ENCODE data around the gene HTRA1. TPM values are rescaled to one million over a fixed set of nuclear protein-coding genes. Genes with fewer than 3 reads are reported as not detected.
A peak's percentile ranks its signal among the peaks of the same experiment; 100 is the strongest.

Gene HTRA1
- total RNA-seq, 3 donors from 2014 or later, result 116 to 347 (median 152) TPM

GRCh38 chr10:122484276-122485060, 23.1 kb downstream of the HTRA1 start:
- Histone ChIP-seq H3K4me3 (no peak overlapping the region), H3K27me3 (no peaks in the 10 kb centered on the region), H3K4me1 (no peaks in the 10 kb centered on the region), H3K27ac (peak overlapping the region in 1 of 2 donors; percentile 43), H3K36me3 (no peaks in the 10 kb centered on the region), H3K9me3 (no peaks in the 10 kb centered on the region)
- no peak for DNase-seq (ENCODE audit: low spot score in 2 of 2)
- TF ChIP-seq POLR2A (IDR thresholded peaks at IDR 0.05) (no peak), POLR2AphosphoS5 (IDR thresholded peaks at IDR 0.05) (no peak), CTCF (IDR thresholded peaks at IDR 0.05) (no peak)
- intact Hi-C loops (cut with DNase I; ENCODE audit: low total_unique reads), result no loop called here

GRCh38 chr10:122485670-122486069, 24.3 kb downstream of the HTRA1 start:
- intact Hi-C loops (cut with DNase I; ENCODE audit: low total_unique reads), result no loop called here
- no peaks in the 10 kb centered on the region for H3K4me1 ChIP-seq
- peak overlapping the region in 1 of 3 donors; percentile 8 for H3K4me3 ChIP-seq
- H3K9me3 ChIP-seq, result no peaks in the 10 kb centered on the region
- no peaks in the 10 kb centered on the region for H3K27me3 ChIP-seq
- peak overlapping the region; percentile 29 to 74 for H3K27ac ChIP-seq
- DNase-seq (ENCODE audit: low spot score in 2 of 2), result no peak
- no peaks in the 10 kb centered on the region for H3K36me3 ChIP-seq
- TF ChIP-seq CTCF (IDR thresholded peaks at IDR 0.05) (no peak), POLR2AphosphoS5 (IDR thresholded peaks at IDR 0.05) (peak in 1 of 3 donors; percentile 60), POLR2A (IDR thresholded peaks at IDR 0.05) (no peak)

GRCh38 chr10:122486406-122487080, 25.2 kb downstream of the HTRA1 start:
- no peak for DNase-seq (ENCODE audit: low spot score in 2 of 2)
- Histone ChIP-seq H3K9me3 (no peaks in the 10 kb centered on the region), H3K27me3 (no peaks in the 10 kb centered on the region), H3K27ac (no peak overlapping the region), H3K36me3 (no peaks in the 10 kb centered on the region), H3K4me1 (no peaks in the 10 kb centered on the region), H3K4me3 (no peak overlapping the region)
- TF ChIP-seq POLR2A (IDR thresholded peaks at IDR 0.05), result no peak
- TF ChIP-seq CTCF (IDR thresholded peaks at IDR 0.05), result no peak
- intact Hi-C loops (cut with DNase I; ENCODE audit: low total_unique reads), result no loop called here

GRCh38 chr10:122487174-122487765, 25.9 kb downstream of the HTRA1 start:
- no peaks in the 10 kb centered on the region for H3K4me1 ChIP-seq
- no peaks in the 10 kb centered on the region for H3K9me3 ChIP-seq
- H3K27ac ChIP-seq, result no peak overlapping the region
- no peak overlapping the region for H3K4me3 ChIP-seq
- H3K36me3 ChIP-seq, result no peaks in the 10 kb centered on the region
- no peaks in the 10 kb centered on the region for H3K27me3 ChIP-seq
- DNase-seq (ENCODE audit: low spot score in 2 of 2), result no peak
- TF ChIP-seq POLR2AphosphoS5 (IDR thresholded peaks at IDR 0.05), result no peak
- no peak for TF ChIP-seq POLR2A (IDR thresholded peaks at IDR 0.05)
- no peak for TF ChIP-seq CTCF (IDR thresholded peaks at IDR 0.05)
- intact Hi-C loops (cut with DNase I; ENCODE audit: low total_unique reads), result no loop called here

GRCh38 chr10:122490268-122490667, 28.9 kb downstream of the HTRA1 start:
- no peaks in the 10 kb centered on the region for H3K9me3 ChIP-seq
- intact Hi-C loops (cut with DNase I; ENCODE audit: low total_unique reads), result no loop called here
- TF ChIP-seq CTCF (IDR thresholded peaks at IDR 0.05) (no peak), POLR2A (IDR thresholded peaks at IDR 0.05) (no peak), POLR2AphosphoS5 (IDR thresholded peaks at IDR 0.05) (no peak)
- H3K4me1 ChIP-seq, result peaks cover 6 to 13% of the 10 kb centered on the region in 2 donors
- no peak for DNase-seq (ENCODE audit: low spot score in 2 of 2)
- H3K27ac ChIP-seq, result peak overlapping the region; percentile 81 to 88
- H3K36me3 ChIP-seq, result no peaks in the 10 kb centered on the region
- no peaks in the 10 kb centered on the region for H3K27me3 ChIP-seq
- no peak overlapping the region for H3K4me3 ChIP-seq

Data from breast epithelium (tissue), 4 donors.